Omental fat pad (tissue), 4 donors: ENCODE measurements around the gene WASHC4. TPM values are rescaled to one million over a fixed set of nuclear protein-coding genes. Genes with fewer than 3 reads are reported as not detected.

Source experiments
- ATAC-seq: fragments of 150-250 bp; one replicate; pipeline ENCODE4 v1.9.1; 2016; ENCODE audit warnings: mild to moderate bottlenecking, moderate library complexity; ENCODE audit not compliant: low FRiP score
- DNase-seq: peaks from one replicate; pipeline ENCODE4 v3.0.0-alpha.2; 2019; ENCODE audit warnings: low spot score
- CTCF ChIP-seq, 3 donors: fragments of 450-650 bp; IDR thresholded peaks; one replicate each; pipeline ENCODE4 v1.5.1; 2016 to 2017; ENCODE audit warnings: antibody characterized with exemption in 3 of 3, mild to moderate bottlenecking in 3 of 3, moderate library complexity in 2 of 3
- total RNA-seq, 4 donors: library from RNA; depleted of rRNA; stranded (reverse); fragments of >200 nt; gene quantifications; one replicate each; pipeline ENCODE4 v1.1.0, GENCODE V29; 2016

The WASHC4 gene
- total RNA-seq, 4 donors from 2014 or later, result 43.9 to 130 (median 58.4) TPM

GRCh38 chr12:105071981-105072380 is 35.5 kb upstream of the WASHC4 start:
- ATAC-seq (no peak), DNase-seq (no peak)

GRCh38 chr12:105072888-105073488 is 34.5 kb upstream of the WASHC4 start:
- ATAC-seq (no peak), DNase-seq (no peak)
- no peak for TF ChIP-seq CTCF (IDR thresholded peaks at IDR 0.05)

More at GRCh38 chr12:105071981-105072380, 35.5 kb upstream of the WASHC4 start:
- TF ChIP-seq CTCF (IDR thresholded peaks at IDR 0.05), result no peak

GRCh38 chr12:105076098-105076497 is 31.4 kb upstream of the WASHC4 start:
- ATAC-seq, result no peak
- no peak for DNase-seq
- no peak for TF ChIP-seq CTCF (IDR thresholded peaks at IDR 0.05)

- no peak for DNase-seq
- no peak for TF ChIP-seq CTCF (IDR thresholded peaks at IDR 0.05)
- ATAC-seq, result no peak
Measured at GRCh38 chr12:105076913-105077312, 30.6 kb upstream of the WASHC4 start.

- no peak for TF ChIP-seq CTCF (IDR thresholded peaks at IDR 0.05)
- no peak for DNase-seq
- ATAC-seq, result no peak
Measured at GRCh38 chr12:105077435-105077834, 30.1 kb upstream of the WASHC4 start.

GRCh38 chr12:105078712-105079570 is 28.6 kb upstream of the WASHC4 start:
- no peak for ATAC-seq
- no peak for TF ChIP-seq CTCF (IDR thresholded peaks at IDR 0.05)
- no peak for DNase-seq

- DNase-seq (no peak), ATAC-seq (no peak)
- TF ChIP-seq CTCF (IDR thresholded peaks at IDR 0.05), result no peak
Measured at GRCh38 chr12:105083031-105083430, 24.5 kb upstream of the WASHC4 start.
